ENCODE results near the gene IRX4. TPM values are rescaled to one million over a fixed set of nuclear protein-coding genes. Genes with fewer than 3 reads are reported as not detected.
"Not testable (repeated sequence)": the region's sequence is repeated elsewhere in the genome, so short reads cannot be mapped to it uniquely, and the experiment has no call there.

The IRX4 gene
- total RNA-seq, 1 donor from 2014 or later, result not detected

- ATAC-seq (ENCODE audit: low read depth), result no peak
- no peak overlapping the region for H3K4me3 Mint-ChIP-seq
Measured at GRCh38 chr5:1873243-1873959, 9.3 kb downstream of the IRX4 start.

GRCh38 chr5:1871441-1871840 is 11.3 kb downstream of the IRX4 start:
- H3K9me3 Mint-ChIP-seq, result no peaks in the 10 kb centered on the region
- no peak overlapping the region for H3K27ac Mint-ChIP-seq
- POLR2A ChIA-PET, result no interaction called here

More at GRCh38 chr5:1873243-1873959, 9.3 kb downstream of the IRX4 start:
- Mint-ChIP-seq H3K27ac (no peak overlapping the region), H3K4me1 (peaks cover 17% of the 10 kb centered on the region), H3K36me3 (ENCODE audit: low read depth) (no peaks in the 10 kb centered on the region), H3K27me3 (peaks cover 39% of the 10 kb centered on the region), H3K9me3 (no peaks in the 10 kb centered on the region)
- DNase-seq, result no peak
- intact Hi-C loops (cut with micrococcal nuclease), result no loop called here
- CTCF ChIA-PET, result no interaction called here
- POLR2A ChIA-PET, result no interaction called here
- no peak for TF ChIP-seq CTCF (IDR thresholded peaks at IDR 0.05)

DNA sequence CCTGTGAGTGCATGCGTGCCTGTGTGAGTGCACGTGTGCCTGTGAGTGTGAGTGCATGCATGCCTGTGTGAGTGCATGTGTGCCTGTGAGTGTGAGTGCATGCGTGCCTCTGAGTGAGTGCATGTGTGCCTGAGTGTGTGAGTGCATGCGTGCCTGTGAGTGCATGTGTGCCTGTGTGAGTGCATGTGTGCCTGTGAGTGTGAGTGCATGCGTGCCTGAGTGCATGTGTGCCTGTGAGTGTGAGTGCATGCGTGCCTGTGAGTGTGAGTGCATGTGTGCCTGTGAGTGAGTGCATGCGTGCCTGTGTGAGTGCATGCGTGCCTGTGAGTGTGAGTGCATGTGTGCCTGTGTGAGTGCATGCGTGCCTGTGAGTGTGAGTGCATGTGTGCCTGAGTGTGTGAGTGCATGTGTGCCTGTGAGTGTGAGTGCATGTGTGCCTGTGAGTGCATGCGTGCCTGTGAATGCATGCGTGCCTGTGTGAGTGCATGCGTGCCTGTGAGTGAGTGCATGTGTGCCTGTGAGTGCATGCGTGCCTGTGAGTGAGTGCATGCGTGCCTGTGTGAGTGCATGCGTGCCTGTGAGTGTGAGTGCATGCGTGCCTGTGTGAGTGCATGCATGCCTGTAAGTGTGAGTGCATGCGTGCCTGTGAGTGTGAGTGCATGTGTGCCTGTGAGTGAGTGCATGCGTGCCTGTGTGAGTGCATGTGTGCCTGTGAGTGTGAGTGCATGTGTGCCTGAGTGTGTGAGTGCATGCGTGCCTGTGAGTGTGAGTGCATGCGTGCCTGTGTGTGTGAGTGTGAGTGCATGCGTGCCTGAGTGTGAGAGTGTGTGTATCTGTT is 12.1 kb downstream of the IRX4 start:
- peaks cover 13% of the 10 kb centered on the region for H3K4me1 Mint-ChIP-seq
- ATAC-seq (ENCODE audit: low read depth); H3K9me3 Mint-ChIP-seq; DNase-seq; H3K36me3 Mint-ChIP-seq (ENCODE audit: low read depth); H3K27ac Mint-ChIP-seq; POLR2A ChIA-PET; intact Hi-C loops (cut with micrococcal nuclease); H3K4me3 Mint-ChIP-seq; CTCF ChIA-PET: not testable (repeated sequence)
- H3K27me3 Mint-ChIP-seq, result peaks cover 47% of the 10 kb centered on the region

More at GRCh38 chr5:1871441-1871840, 11.3 kb downstream of the IRX4 start:
- no peak for DNase-seq
- H3K36me3 Mint-ChIP-seq (ENCODE audit: low read depth), result no peaks in the 10 kb centered on the region
- peaks cover 17% of the 10 kb centered on the region for H3K4me1 Mint-ChIP-seq
- CTCF ChIA-PET, result no interaction called here
- peaks cover 44% of the 10 kb centered on the region for H3K27me3 Mint-ChIP-seq
- H3K4me3 Mint-ChIP-seq, result no peak overlapping the region
- intact Hi-C loops (cut with micrococcal nuclease), result no loop called here
- no peak for ATAC-seq (ENCODE audit: low read depth)
- no peak for TF ChIP-seq CTCF (IDR thresholded peaks at IDR 0.05)

GRCh38 chr5:1868886-1869475 is 13.7 kb downstream of the IRX4 start:
- intact Hi-C loops (cut with micrococcal nuclease), result no loop called here
- Mint-ChIP-seq H3K27me3 (peaks cover 48% of the 10 kb centered on the region), H3K27ac (no peak overlapping the region), H3K4me1 (no peaks in the 10 kb centered on the region), H3K36me3 (ENCODE audit: low read depth) (no peaks in the 10 kb centered on the region), H3K9me3 (no peaks in the 10 kb centered on the region), H3K4me3 (no peak overlapping the region)
- POLR2A ChIA-PET, result no interaction called here
- no peak for TF ChIP-seq CTCF (IDR thresholded peaks at IDR 0.05)
- no peak for ATAC-seq (ENCODE audit: low read depth)
- DNase-seq, result no peak
- CTCF ChIA-PET, result no interaction called here

- Mint-ChIP-seq H3K4me3 (no peak overlapping the region), H3K27ac (no peak overlapping the region), H3K9me3 (no peaks in the 10 kb centered on the region), H3K36me3 (ENCODE audit: low read depth) (no peaks in the 10 kb centered on the region), H3K4me1 (no peaks in the 10 kb centered on the region), H3K27me3 (peaks cover 41% of the 10 kb centered on the region)
- no peak for TF ChIP-seq CTCF (IDR thresholded peaks at IDR 0.05)
- DNase-seq (no peak), ATAC-seq (ENCODE audit: low read depth) (no peak)
- intact Hi-C loops (cut with micrococcal nuclease), result no loop called here
- CTCF ChIA-PET, result no interaction called here
- POLR2A ChIA-PET, result no interaction called here
Measured at GRCh38 chr5:1867815-1868143, 14.9 kb downstream of the IRX4 start.
